HFFc6 (cell line): Measurements from ENCODE around the gene SLC25A18. TPM values are rescaled to one million over a fixed set of nuclear protein-coding genes. Genes with fewer than 3 reads are reported as not detected.

Source experiments
- DNase-seq: peaks from one replicate; pipeline ENCODE4 v3.0.0-alpha.2; 2018
- H3K27ac Mint-ChIP-seq: 2 replicates; pipeline ENCODE4 v1.8.0; 2020; ENCODE audit warnings: mild to moderate bottlenecking, mixed read lengths
- H3K27me3 Mint-ChIP-seq: 2 replicates; pipeline ENCODE4 v1.8.0; 2021; ENCODE audit warnings: mild to moderate bottlenecking, moderate library complexity, mixed read lengths; ENCODE audit not compliant: insufficient read depth
- H3K36me3 Mint-ChIP-seq: 2 replicates; pipeline ENCODE4 v1.8.0; 2021; ENCODE audit warnings: low read depth, mixed read lengths
- H3K4me1 Mint-ChIP-seq: 2 replicates; pipeline ENCODE4 v1.8.0; 2020; ENCODE audit warnings: low read depth, mixed read lengths
- H3K4me3 Mint-ChIP-seq: 2 replicates; pipeline ENCODE4 v1.8.0; 2020; ENCODE audit warnings: mild to moderate bottlenecking, moderate library complexity, mixed read lengths
- H3K9me3 Mint-ChIP-seq: 2 replicates; pipeline ENCODE4 v1.8.0; 2020; ENCODE audit warnings: mild to moderate bottlenecking, mixed read lengths
- CTCF ChIP-seq: fragments of 200-600 bp; sonication (generic); IDR thresholded peaks from 2 replicates; pipeline ENCODE4 v1.5.0; 2021; ENCODE audit warnings: antibody characterized with exemption, mild to moderate bottlenecking
- total RNA-seq, 6 experiments: library from RNA; stranded (reverse); fragmentation: NEBNext Ultra II Directional; extraction: Animal tissue kit (Norgen Biotek cat#: 25700); gene quantifications; 2 replicates in 1 of 6; 3 replicates in 5 of 6; pipeline ENCODE4 v1.2.3, GENCODE V29; 2021

The SLC25A18 gene
- total RNA-seq, 6 experiments from 2014 or later, result not detected

- no peak overlapping the region for H3K27ac Mint-ChIP-seq
- H3K36me3 Mint-ChIP-seq, result no peaks in the 10 kb centered on the region
- no peak for TF ChIP-seq CTCF
- H3K9me3 Mint-ChIP-seq, result no peaks in the 10 kb centered on the region
- H3K4me3 Mint-ChIP-seq, result no peak overlapping the region
- no peak for DNase-seq
- H3K27me3 Mint-ChIP-seq, result peaks cover 6% of the 10 kb centered on the region
- H3K4me1 Mint-ChIP-seq, result peaks cover 9% of the 10 kb centered on the region
These were observed 15.1 kb upstream of the SLC25A18 start for GRCh38 chr22:17548010-17548755.

GRCh38 chr22:17548756-17549035 lies 14.6 kb upstream of the SLC25A18 start:
- H3K4me3 Mint-ChIP-seq, result no peak overlapping the region
- TF ChIP-seq CTCF, result no peak
- H3K27ac Mint-ChIP-seq, result no peak overlapping the region
- H3K4me1 Mint-ChIP-seq, result peaks cover 9% of the 10 kb centered on the region
- H3K27me3 Mint-ChIP-seq, result peaks cover 6% of the 10 kb centered on the region
- no peaks in the 10 kb centered on the region for H3K9me3 Mint-ChIP-seq
- no peaks in the 10 kb centered on the region for H3K36me3 Mint-ChIP-seq
- DNase-seq, result no peak

GRCh38 chr22:17549183-17549582 lies 14.1 kb upstream of the SLC25A18 start:
- DNase-seq, result no peak
- Mint-ChIP-seq H3K9me3 (no peaks in the 10 kb centered on the region), H3K4me1 (peaks cover 9% of the 10 kb centered on the region), H3K27me3 (peaks cover 6% of the 10 kb centered on the region), H3K27ac (no peak overlapping the region), H3K4me3 (no peak overlapping the region), H3K36me3 (no peaks in the 10 kb centered on the region)
- no peak for TF ChIP-seq CTCF

GRCh38 chr22:17549655-17550054 lies 13.6 kb upstream of the SLC25A18 start:
- H3K36me3 Mint-ChIP-seq, result no peaks in the 10 kb centered on the region
- peaks cover 9% of the 10 kb centered on the region for H3K4me1 Mint-ChIP-seq
- H3K27me3 Mint-ChIP-seq, result peaks cover 6% of the 10 kb centered on the region
- no peaks in the 10 kb centered on the region for H3K9me3 Mint-ChIP-seq
- DNase-seq, result no peak
- no peak for TF ChIP-seq CTCF
- H3K4me3 Mint-ChIP-seq, result no peak overlapping the region
- H3K27ac Mint-ChIP-seq, result no peak overlapping the region

GRCh38 chr22:17552737-17553136 lies 10.6 kb upstream of the SLC25A18 start:
- no peaks in the 10 kb centered on the region for H3K36me3 Mint-ChIP-seq
- peaks cover 11% of the 10 kb centered on the region for H3K27me3 Mint-ChIP-seq
- TF ChIP-seq CTCF, result no peak
- no peak overlapping the region for H3K27ac Mint-ChIP-seq
- H3K9me3 Mint-ChIP-seq, result no peaks in the 10 kb centered on the region
- DNase-seq, result no peak
- H3K4me1 Mint-ChIP-seq, result peaks cover 9% of the 10 kb centered on the region
- H3K4me3 Mint-ChIP-seq, result no peak overlapping the region

GRCh38 chr22:17554814-17555213 lies 8.5 kb upstream of the SLC25A18 start:
- no peak for DNase-seq

More at GRCh38 chr22:17554814-17555213, 8.5 kb upstream of the SLC25A18 start:
- TF ChIP-seq CTCF, result no peak
- Mint-ChIP-seq H3K4me3 (no peak overlapping the region), H3K36me3 (no peaks in the 10 kb centered on the region), H3K27ac (no peak overlapping the region), H3K4me1 (peaks cover 18% of the 10 kb centered on the region), H3K27me3 (peaks cover 6% of the 10 kb centered on the region), H3K9me3 (no peaks in the 10 kb centered on the region)
